Measurements from ENCODE around the gene GABRR3.

The GABRR3 gene

DNA sequence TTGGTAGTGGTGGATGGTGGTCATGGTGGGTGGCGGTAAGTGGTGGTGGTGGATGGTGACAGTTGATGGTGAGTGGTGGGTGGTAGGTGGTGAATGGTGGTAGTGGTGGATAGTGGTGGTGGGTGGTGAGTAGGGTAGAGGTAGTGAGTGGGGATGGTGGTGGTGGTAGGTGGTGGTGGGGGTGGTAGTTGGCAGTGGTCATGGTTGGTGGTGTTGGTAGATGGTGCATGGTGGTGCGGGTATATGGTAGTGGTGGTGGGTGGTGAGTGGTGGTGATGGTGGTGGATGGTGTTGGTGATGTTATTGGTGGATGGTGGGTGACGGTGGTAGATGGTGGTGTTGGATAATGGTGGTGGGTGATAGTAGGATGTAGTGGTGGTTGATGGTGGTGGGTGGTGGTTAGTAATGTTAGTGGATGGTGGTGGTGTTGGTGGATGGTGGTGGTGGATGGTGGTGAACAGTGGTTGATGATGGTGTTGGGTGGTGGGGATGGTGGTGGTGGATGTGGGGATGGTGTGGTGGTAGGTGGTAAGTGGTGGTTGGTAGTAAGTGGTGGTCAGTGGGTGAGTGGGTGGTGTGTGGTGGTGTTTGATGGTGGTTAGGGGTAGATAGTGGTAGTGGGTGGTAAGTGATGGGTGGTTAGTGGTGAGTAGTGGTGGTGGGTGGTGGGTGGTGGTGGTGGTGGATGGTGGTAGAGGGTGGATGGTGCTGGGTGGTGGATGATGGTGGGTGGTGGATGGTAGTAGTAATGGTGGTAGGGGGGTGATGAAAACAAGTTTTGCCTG, 46.1 kb downstream of the GABRR3 start:
- H3K27ac ChIP-seq, result no peak overlapping the region
- TF ChIP-seq, protein P1, sequence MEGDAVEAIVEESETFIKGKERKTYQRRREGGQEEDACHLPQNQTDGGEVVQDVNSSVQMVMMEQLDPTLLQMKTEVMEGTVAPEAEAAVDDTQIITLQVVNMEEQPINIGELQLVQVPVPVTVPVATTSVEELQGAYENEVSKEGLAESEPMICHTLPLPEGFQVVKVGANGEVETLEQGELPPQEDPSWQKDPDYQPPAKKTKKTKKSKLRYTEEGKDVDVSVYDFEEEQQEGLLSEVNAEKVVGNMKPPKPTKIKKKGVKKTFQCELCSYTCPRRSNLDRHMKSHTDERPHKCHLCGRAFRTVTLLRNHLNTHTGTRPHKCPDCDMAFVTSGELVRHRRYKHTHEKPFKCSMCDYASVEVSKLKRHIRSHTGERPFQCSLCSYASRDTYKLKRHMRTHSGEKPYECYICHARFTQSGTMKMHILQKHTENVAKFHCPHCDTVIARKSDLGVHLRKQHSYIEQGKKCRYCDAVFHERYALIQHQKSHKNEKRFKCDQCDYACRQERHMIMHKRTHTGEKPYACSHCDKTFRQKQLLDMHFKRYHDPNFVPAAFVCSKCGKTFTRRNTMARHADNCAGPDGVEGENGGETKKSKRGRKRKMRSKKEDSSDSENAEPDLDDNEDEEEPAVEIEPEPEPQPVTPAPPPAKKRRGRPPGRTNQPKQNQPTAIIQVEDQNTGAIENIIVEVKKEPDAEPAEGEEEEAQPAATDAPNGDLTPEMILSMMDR (conservative IDR thresholded peaks at IDR 0.05; ENCODE audit: low read depth), result no peak
- DNase-seq (ENCODE audit: low spot score), result no peak
- ChIA-PET CTCF (no interaction called here), POLR2A (ENCODE audit: low non-redundant PET) (no interaction called here)

DNA sequence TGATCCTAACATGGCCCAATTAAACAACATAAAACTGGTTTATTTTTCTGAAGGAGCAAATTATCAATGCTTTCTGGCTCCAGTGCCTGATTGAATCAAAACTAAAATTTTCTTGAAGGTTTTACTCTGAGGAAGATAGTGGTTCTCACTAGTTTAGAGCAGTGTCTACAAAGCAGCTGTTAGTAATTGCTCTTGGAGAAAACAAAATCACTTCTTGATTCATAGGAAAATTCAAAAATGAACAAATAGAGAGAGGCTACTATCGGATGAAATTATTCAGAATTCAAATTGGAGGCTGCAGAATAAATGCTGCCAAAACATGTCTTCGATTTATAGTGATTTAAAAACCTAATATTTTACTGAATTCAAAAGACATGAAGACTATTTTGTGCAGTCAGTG, 47.8 kb downstream of the GABRR3 start:
- CTCF ChIA-PET, result no interaction called here
- DNase-seq (ENCODE audit: low spot score), result no peak
- TF ChIP-seq, protein P1 (conservative IDR thresholded peaks at IDR 0.05; ENCODE audit: low read depth), result no peak
- POLR2A ChIA-PET (ENCODE audit: low non-redundant PET), result no interaction called here
- no peak overlapping the region for H3K27ac ChIP-seq

DNA sequence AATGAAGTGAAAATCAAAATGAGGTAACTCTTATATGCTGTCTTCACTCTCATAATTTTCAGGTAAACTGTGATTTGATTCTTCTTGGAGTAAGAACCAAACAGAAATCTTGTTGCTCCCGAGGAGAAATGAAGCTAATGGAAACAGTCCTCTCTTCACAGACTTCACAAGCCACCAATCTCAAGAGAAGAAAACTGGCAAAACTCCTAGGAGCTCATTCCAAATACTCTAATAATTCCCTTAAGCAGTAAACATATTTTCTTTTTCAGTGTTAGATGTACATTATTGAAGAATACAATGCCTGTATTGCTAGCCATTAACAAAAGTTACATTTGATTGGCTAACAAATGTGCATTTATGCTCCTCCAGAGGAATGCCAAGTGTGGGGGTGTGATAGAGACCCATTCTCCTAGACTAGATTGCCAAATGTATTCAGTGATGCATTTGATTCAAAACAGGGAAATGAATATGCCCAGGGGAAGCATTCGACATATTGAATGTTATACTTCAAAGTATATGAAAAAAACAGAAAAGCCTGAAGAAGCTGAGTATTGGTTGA, 51.1 kb downstream of the GABRR3 start:
- CTCF ChIA-PET, result interaction anchor here (0.6 to 0.7 kb wide), 4 partner anchors 18 to 236 kb away, joined by 3 to 4 read pairs (median 4); no protein-coding TSS in a partner anchor
- no peak overlapping the region for H3K27ac ChIP-seq
- POLR2A ChIA-PET (ENCODE audit: low non-redundant PET), result no interaction called here
- TF ChIP-seq, protein P1 (conservative IDR thresholded peaks at IDR 0.05; ENCODE audit: low read depth), result no peak
- DNase-seq (ENCODE audit: low spot score), result no peak

DNA sequence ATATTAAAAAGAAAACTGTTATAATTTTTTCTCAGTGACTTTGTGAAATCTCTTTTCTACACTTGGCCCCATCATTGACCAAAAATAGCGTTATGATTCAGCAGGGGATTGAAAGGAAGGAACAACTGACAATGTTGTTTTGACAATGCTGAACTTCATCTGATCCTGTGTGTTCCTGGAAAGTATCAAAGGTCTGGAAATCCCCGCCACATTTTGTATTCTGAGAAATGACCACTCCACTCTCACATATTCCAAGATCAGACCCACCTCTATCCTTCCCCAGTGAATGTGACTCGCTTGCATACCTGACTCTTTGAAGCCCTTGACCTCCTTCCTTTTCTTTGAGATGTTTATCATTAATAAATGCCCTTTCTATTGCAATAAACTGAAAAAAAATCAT, 53.2 kb downstream of the GABRR3 start:
- ChIA-PET POLR2A (ENCODE audit: low non-redundant PET) (no interaction called here), CTCF (no interaction called here)
- TF ChIP-seq, protein P1 (conservative IDR thresholded peaks at IDR 0.05; ENCODE audit: low read depth), result no peak
- DNase-seq (ENCODE audit: low spot score), result no peak
- no peak overlapping the region for H3K27ac ChIP-seq

DNA sequence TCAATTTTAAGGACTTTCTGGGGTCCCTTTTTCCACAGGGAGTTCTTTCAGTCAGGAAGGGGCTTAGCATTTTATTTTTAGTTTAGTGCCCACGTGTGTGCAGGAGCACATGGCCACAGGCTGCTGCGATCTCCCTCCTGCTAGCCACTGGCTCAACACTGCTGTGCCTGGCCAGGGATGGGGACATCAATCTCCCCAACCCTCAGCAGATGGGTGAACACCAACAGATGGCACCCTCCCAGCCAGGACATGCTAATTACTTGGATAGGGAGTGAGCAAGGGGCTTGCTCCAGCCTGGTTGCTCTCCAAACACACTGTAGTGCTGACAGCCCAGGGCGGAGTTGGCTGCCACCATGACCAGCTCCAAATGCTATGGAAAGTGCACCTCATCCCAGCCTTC, 55.5 kb downstream of the GABRR3 start:
- CTCF ChIA-PET, result no interaction called here
- TF ChIP-seq, protein P1 (conservative IDR thresholded peaks at IDR 0.05; ENCODE audit: low read depth), result no peak
- no peak for DNase-seq (ENCODE audit: low spot score)
- H3K27ac ChIP-seq, result no peak overlapping the region
- POLR2A ChIA-PET (ENCODE audit: low non-redundant PET), result no interaction called here

DNA sequence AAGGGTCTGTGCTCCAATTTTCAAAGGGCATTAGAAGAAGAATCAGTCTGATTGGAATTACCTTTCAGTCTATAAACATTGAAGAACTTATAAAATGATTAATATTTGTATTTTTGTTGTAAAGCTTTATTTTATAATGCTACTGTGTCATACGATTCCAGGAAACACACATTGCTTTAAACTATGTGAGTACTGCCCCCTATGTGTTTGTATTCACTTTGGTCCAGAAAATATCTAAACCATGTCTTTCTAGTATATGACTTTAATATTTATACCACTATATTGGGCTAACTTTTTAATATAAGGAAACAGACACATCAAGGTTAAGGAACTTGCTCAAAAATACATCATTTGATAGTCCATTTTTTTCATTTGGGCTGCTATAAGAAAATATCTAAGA, 59.6 kb downstream of the GABRR3 start:
- H3K27ac ChIP-seq, result no peak overlapping the region
- ChIA-PET POLR2A (ENCODE audit: low non-redundant PET) (no interaction called here), CTCF (no interaction called here)
- DNase-seq (ENCODE audit: low spot score), result no peak
- TF ChIP-seq, protein P1 (conservative IDR thresholded peaks at IDR 0.05; ENCODE audit: low read depth), result no peak

Measured in RWPE1 (cell line).